Right atrium auricular region (tissue), 2 donors: ENCODE measurements around the gene PLEKHB1. TPM values are rescaled to one million over a fixed set of nuclear protein-coding genes. Genes with fewer than 3 reads are reported as not detected.

Experiments
- DNase-seq: peaks from one replicate; pipeline ENCODE4 v3.0.0-alpha.2; 2019; ENCODE audit warnings: low spot score
- H3K27ac ChIP-seq, 2 donors: fragments of 200-600 bp; sonication (generic); 1 replicate in 1 of 2; 2 replicates in 1 of 2; pipeline ENCODE4 v1.5.1; 2016 to 2019
- H3K27me3 ChIP-seq, 2 donors: fragments of 200-600 bp; sonication (generic); one replicate each; pipeline versions ENCODE4 v1.5.1 to v1.6.0; 2017 to 2019
- H3K36me3 ChIP-seq: fragments of 200-600 bp; sonication (generic); one replicate; pipeline ENCODE4 v1.5.1; 2016
- H3K4me1 ChIP-seq, 2 donors: fragments of 200-600 bp; sonication (generic); one replicate each; pipeline versions ENCODE4 v1.5.1 to v1.6.0; 2017 to 2019
- H3K4me3 ChIP-seq, 2 donors: fragments of 200-600 bp; sonication (generic); 1 replicate in 1 of 2; 2 replicates in 1 of 2; pipeline ENCODE4 v1.5.1; 2017 to 2019; ENCODE audit warnings: mild to moderate bottlenecking in 1 of 2, moderate library complexity in 1 of 2
- H3K9me3 ChIP-seq, 2 donors: fragments of 200-600 bp; sonication (generic); one replicate each; pipeline ENCODE4 v1.5.1; 2019
- total RNA-seq, 2 donors: library from RNA; depleted of rRNA; stranded (reverse); fragments of >200 nt; gene quantifications; one replicate each; pipeline ENCODE4 v1.1.0, GENCODE V29; 2016
- TF ChIP-seq, protein P1 (sequence below), 2 donors: fragments of 200-600 bp; sonication (generic); IDR thresholded peaks; one replicate each; pipeline ENCODE4 v1.5.1; 2019; ENCODE audit warnings: antibody characterized with exemption in 2 of 2

Gene PLEKHB1
- 10 to 100 TPM; 13.0 to 23.8 TPM for total RNA-seq

- TF ChIP-seq, protein P1, sequence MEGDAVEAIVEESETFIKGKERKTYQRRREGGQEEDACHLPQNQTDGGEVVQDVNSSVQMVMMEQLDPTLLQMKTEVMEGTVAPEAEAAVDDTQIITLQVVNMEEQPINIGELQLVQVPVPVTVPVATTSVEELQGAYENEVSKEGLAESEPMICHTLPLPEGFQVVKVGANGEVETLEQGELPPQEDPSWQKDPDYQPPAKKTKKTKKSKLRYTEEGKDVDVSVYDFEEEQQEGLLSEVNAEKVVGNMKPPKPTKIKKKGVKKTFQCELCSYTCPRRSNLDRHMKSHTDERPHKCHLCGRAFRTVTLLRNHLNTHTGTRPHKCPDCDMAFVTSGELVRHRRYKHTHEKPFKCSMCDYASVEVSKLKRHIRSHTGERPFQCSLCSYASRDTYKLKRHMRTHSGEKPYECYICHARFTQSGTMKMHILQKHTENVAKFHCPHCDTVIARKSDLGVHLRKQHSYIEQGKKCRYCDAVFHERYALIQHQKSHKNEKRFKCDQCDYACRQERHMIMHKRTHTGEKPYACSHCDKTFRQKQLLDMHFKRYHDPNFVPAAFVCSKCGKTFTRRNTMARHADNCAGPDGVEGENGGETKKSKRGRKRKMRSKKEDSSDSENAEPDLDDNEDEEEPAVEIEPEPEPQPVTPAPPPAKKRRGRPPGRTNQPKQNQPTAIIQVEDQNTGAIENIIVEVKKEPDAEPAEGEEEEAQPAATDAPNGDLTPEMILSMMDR (IDR thresholded peaks at IDR 0.05): no peak
- DNase-seq: no peak
- H3K36me3 ChIP-seq: no peaks in the 10 kb centered on the region
- H3K27me3 ChIP-seq: no peaks in the 10 kb centered on the region
- H3K27ac ChIP-seq: no peak within 1 kb of the TSS
- peak within 1 kb of the TSS in 1 of 2 donors; percentile 40 for H3K4me3 ChIP-seq
- no peaks in the 10 kb centered on the region for H3K4me1 ChIP-seq
- no peaks in the 10 kb centered on the region for H3K9me3 ChIP-seq
Measured at GRCh38 chr11:73645972-73646631, at the start of gene PLEKHB1. TSS of gene PLEKHB1 (plus strand) at chr11:73646581. CDS start at chr11:73646609, 28 bp downstream.

DNA sequence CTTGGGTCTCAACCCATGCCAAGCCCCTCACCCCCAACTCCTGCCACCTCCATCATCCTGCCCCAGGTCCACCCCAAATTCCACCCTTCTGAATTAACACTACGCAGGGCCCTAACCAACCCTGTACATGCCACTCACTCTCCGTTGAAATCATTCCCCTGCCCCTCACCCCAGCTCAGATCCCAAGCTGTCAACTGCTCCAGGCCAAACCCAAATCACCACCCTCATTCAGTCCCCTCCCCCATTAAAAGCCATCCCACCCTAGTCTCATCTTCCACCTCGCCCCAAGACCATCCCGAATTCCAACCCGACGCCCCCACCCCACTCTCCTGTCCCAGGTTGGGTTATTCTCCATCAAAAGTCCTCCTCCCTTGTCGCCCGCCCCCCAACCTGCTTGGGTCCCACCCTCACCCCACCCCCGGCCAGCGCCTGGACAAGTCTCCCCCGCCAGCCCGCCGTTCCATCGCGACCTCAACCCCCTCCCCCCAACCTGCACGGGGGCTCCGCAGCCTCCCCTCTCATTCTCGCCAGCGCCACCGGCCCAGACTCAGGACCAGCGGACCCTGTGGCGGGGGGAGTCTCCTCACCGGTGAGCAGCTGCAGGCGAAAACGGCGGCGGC lies 48.9 kb upstream of the PLEKHB1 start:
- no peak for DNase-seq
- Histone ChIP-seq H3K27me3 (no peaks in the 10 kb centered on the region), H3K27ac (peak overlapping the region; percentile 88 to 89), H3K9me3 (no peaks in the 10 kb centered on the region), H3K36me3 (no peaks in the 10 kb centered on the region), H3K4me1 (peaks cover 0 to 21% of the 10 kb centered on the region in 2 donors), H3K4me3 (peak overlapping the region; percentile 85 to 98)
- TF ChIP-seq, protein P1 (IDR thresholded peaks at IDR 0.05): no peak

GRCh38 chr11:73597956-73598718 lies 48.2 kb upstream of the PLEKHB1 start, which contains the start of gene FAM168A:
TSS of gene FAM168A (minus strand) at chr11:73598112. CDS start at chr11:73468474, 129,638 bp downstream.
- TF ChIP-seq, protein P1 (IDR thresholded peaks at IDR 0.05): peak in 1 of 2 donors; percentile 35
- H3K36me3 ChIP-seq: no peaks in the 10 kb centered on the region
- peak within 1 kb of the TSS; percentile 88 to 89 for H3K27ac ChIP-seq
- H3K27me3 ChIP-seq: no peaks in the 10 kb centered on the region
- peak; percentile 87 for DNase-seq
- no peaks in the 10 kb centered on the region for H3K9me3 ChIP-seq
- peak within 1 kb of the TSS; percentile 85 to 98 for H3K4me3 ChIP-seq
- peaks cover 0 to 21% of the 10 kb centered on the region in 2 donors for H3K4me1 ChIP-seq

DNA sequence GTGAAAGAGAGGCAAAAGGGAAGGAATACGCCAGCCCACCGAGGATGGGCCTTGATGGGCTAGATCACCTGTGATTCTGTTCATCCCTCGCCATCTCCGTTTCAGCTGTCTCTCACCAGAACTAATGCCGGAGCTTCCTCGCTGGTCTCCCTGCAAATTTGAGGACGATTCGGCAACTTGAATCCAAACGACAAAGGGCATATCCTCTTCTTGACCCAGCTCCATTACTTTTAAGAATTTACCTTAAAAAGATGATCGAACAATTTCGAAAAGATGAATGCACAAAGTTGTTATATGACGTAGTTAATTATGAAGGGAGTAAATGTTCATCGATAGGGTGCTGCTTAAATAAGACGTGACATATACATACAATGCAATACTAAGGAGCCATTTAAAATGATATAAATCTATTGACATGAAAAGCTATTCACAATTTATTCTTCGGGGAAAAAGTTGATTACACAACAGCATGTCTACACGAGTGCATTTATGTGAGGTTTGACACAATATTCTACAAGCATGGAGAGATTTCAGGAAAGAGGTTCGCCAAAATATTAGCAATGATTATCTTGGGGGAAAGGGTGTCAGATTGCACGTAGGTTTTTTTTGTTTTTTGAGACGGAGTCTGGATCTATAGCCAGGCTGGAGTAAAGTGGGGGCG lies 47.5 kb upstream of the PLEKHB1 start:
- peak overlapping the region; percentile 88 to 89 for H3K27ac ChIP-seq
- no peak for DNase-seq
- TF ChIP-seq, protein P1 (IDR thresholded peaks at IDR 0.05): no peak
- H3K27me3 ChIP-seq: no peaks in the 10 kb centered on the region
- peaks cover 0 to 21% of the 10 kb centered on the region in 2 donors for H3K4me1 ChIP-seq
- no peaks in the 10 kb centered on the region for H3K36me3 ChIP-seq
- peak overlapping the region; percentile 85 to 98 for H3K4me3 ChIP-seq
- no peaks in the 10 kb centered on the region for H3K9me3 ChIP-seq

DNA sequence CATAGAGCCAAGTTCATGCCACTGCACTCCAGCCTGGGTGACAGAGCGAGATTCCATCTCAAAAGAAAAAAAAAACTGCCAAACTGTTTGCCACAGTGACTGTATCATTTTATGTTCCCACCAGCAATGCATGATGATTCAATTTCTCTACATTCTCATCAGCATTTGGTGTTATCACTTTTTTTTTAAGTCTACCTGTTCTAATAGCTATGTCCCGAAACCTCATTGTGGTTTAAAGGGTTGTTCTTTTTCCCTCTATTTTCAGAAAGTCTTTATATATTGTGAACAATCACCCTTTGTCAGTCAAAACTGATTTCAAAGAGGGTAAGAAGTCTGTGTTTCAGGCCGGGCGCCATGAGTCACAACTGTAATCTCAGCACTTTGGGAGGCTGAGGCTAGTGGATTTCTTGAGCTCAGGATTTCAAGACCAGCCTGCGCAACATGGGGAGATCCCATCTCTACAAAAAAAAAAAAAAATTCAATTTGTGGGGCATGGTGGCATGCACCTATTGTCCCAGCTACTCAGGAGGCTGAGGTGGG lies 33.7 kb upstream of the PLEKHB1 start:
- Histone ChIP-seq H3K27me3 (no peaks in the 10 kb centered on the region), H3K36me3 (no peaks in the 10 kb centered on the region), H3K4me1 (no peaks in the 10 kb centered on the region), H3K4me3 (no peak overlapping the region), H3K27ac (no peak overlapping the region), H3K9me3 (no peaks in the 10 kb centered on the region)
- no peak for DNase-seq
- TF ChIP-seq, protein P1 (IDR thresholded peaks at IDR 0.05): no peak
